ENCODE data around the gene GAP43.

Gene GAP43

GRCh38 chr3:115658337-115659181 is 35.2 kb downstream of the GAP43 start:
- Histone ChIP-seq H3K27me3 (peaks cover 98% of the 10 kb centered on the region), H3K27ac (no peak overlapping the region), H3K36me3 (no peaks in the 10 kb centered on the region), H3K4me1 (ENCODE audit: control insufficient read depth in 1 of 2, insufficient read depth in 1 of 2, low read depth in 1 of 2, low read length in 1 of 2) (no peaks in the 10 kb centered on the region), H3K9me3 (no peaks in the 10 kb centered on the region), H3K4me3 (ENCODE audit: low read depth in 1 of 2, low read length in 1 of 2) (peak overlapping the region; percentile 58 to 64)
- TF ChIP-seq CTCF (IDR thresholded peaks at IDR 0.05): no peak

GRCh38 chr3:115659253-115660220 is 36.2 kb downstream of the GAP43 start:
- H3K4me1 ChIP-seq (ENCODE audit: control insufficient read depth in 1 of 2, insufficient read depth in 1 of 2, low read depth in 1 of 2, low read length in 1 of 2): no peaks in the 10 kb centered on the region
- no peak overlapping the region for H3K27ac ChIP-seq
- peaks cover 100% of the 10 kb centered on the region for H3K27me3 ChIP-seq
- peak overlapping the region; percentile 58 to 64 for H3K4me3 ChIP-seq (ENCODE audit: low read depth in 1 of 2, low read length in 1 of 2)
- TF ChIP-seq CTCF (IDR thresholded peaks at IDR 0.05): no peak
- no peaks in the 10 kb centered on the region for H3K9me3 ChIP-seq
- H3K36me3 ChIP-seq: no peaks in the 10 kb centered on the region

- peaks cover 98% of the 10 kb centered on the region for H3K27me3 ChIP-seq
- no peak overlapping the region for H3K4me3 ChIP-seq (ENCODE audit: low read depth in 1 of 2, low read length in 1 of 2)
- no peak overlapping the region for H3K27ac ChIP-seq
- no peaks in the 10 kb centered on the region for H3K4me1 ChIP-seq (ENCODE audit: control insufficient read depth in 1 of 2, insufficient read depth in 1 of 2, low read depth in 1 of 2, low read length in 1 of 2)
- no peaks in the 10 kb centered on the region for H3K36me3 ChIP-seq
- no peaks in the 10 kb centered on the region for H3K9me3 ChIP-seq
- no peak for TF ChIP-seq CTCF (IDR thresholded peaks at IDR 0.05)
Measured at GRCh38 chr3:115660646-115661337, 37.5 kb downstream of the GAP43 start.

- H3K27me3 ChIP-seq: peaks cover 94% of the 10 kb centered on the region
- no peaks in the 10 kb centered on the region for H3K36me3 ChIP-seq
- H3K9me3 ChIP-seq: no peaks in the 10 kb centered on the region
- no peak for TF ChIP-seq CTCF (IDR thresholded peaks at IDR 0.05)
- no peak overlapping the region for H3K4me3 ChIP-seq (ENCODE audit: low read depth in 1 of 2, low read length in 1 of 2)
- no peak overlapping the region for H3K27ac ChIP-seq
- no peaks in the 10 kb centered on the region for H3K4me1 ChIP-seq (ENCODE audit: control insufficient read depth in 1 of 2, insufficient read depth in 1 of 2, low read depth in 1 of 2, low read length in 1 of 2)
Measured at GRCh38 chr3:115662356-115662755, 39.0 kb downstream of the GAP43 start.

- Histone ChIP-seq H3K36me3 (no peaks in the 10 kb centered on the region), H3K4me3 (ENCODE audit: low read depth in 1 of 2, low read length in 1 of 2) (no peak overlapping the region), H3K27me3 (peaks cover 83% of the 10 kb centered on the region), H3K9me3 (no peaks in the 10 kb centered on the region), H3K27ac (no peak overlapping the region), H3K4me1 (ENCODE audit: control insufficient read depth in 1 of 2, insufficient read depth in 1 of 2, low read depth in 1 of 2, low read length in 1 of 2) (no peaks in the 10 kb centered on the region)
- no peak for TF ChIP-seq CTCF (IDR thresholded peaks at IDR 0.05)
Measured at GRCh38 chr3:115663414-115663813, 40.1 kb downstream of the GAP43 start.
